Fibroblast of skin of right biceps (primary cell): ENCODE results near the gene PLD1.
A peak's percentile ranks its signal among the peaks of the same experiment; 100 is the strongest.
"Not testable (repeated sequence)": the region's sequence is repeated elsewhere in the genome, so short reads cannot be mapped to it uniquely, and the experiment has no call there.

Experiments used
- DNase-seq: peaks from one replicate; pipeline ENCODE4 v3.0.0-alpha.2; 2013

PLD1 gene

GRCh38 chr3:171654809-171655208 is 155.5 kb downstream of the PLD1 start:
- DNase-seq = peak; percentile 28

GRCh38 chr3:171654326-171654725 is 156.0 kb downstream of the PLD1 start:
- DNase-seq = no peak

GRCh38 chr3:171653701-171654100 is 156.6 kb downstream of the PLD1 start:
- DNase-seq = no peak

GRCh38 chr3:171652932-171653331 is 157.4 kb downstream of the PLD1 start:
- DNase-seq = no peak

- DNase-seq = no peak
These were observed 160.2 kb downstream of the PLD1 start for GRCh38 chr3:171649911-171650592.

- no peak for DNase-seq
These were observed 161.0 kb downstream of the PLD1 start for GRCh38 chr3:171649267-171649666.

- no peak for DNase-seq
These were observed 162.2 kb downstream of the PLD1 start for GRCh38 chr3:171648069-171648468.

GRCh38 chr3:171646357-171647133 is 163.7 kb downstream of the PLD1 start:
- peak; percentile 66 for DNase-seq

- no peak for DNase-seq
These were observed 165.6 kb downstream of the PLD1 start for GRCh38 chr3:171644681-171645080.

- DNase-seq = no peak
These were observed 166.6 kb downstream of the PLD1 start for GRCh38 chr3:171643681-171644080.

GRCh38 chr3:171643033-171643432 is 167.2 kb downstream of the PLD1 start:
- no peak for DNase-seq

GRCh38 chr3:171640520-171641412 is 169.5 kb downstream of the PLD1 start:
- peak; percentile 67 for DNase-seq

GRCh38 chr3:171636666-171637065 is 173.6 kb downstream of the PLD1 start:
- DNase-seq = no peak

GRCh38 chr3:171632766-171633165 is 177.5 kb downstream of the PLD1 start:
- no peak for DNase-seq

GRCh38 chr3:171626799-171627198 is 183.5 kb downstream of the PLD1 start:
- not testable (repeated sequence) for DNase-seq

- no peak for DNase-seq
These were observed 188.2 kb downstream of the PLD1 start for GRCh38 chr3:171622126-171622525.

- DNase-seq = peak; percentile 54
These were observed 189.4 kb downstream of the PLD1 start for GRCh38 chr3:171620825-171621434.

- DNase-seq = no peak
These were observed 193.5 kb downstream of the PLD1 start for GRCh38 chr3:171616798-171617197.

GRCh38 chr3:171615686-171616085 is 194.6 kb downstream of the PLD1 start:
- no peak for DNase-seq

GRCh38 chr3:171615281-171615680 is 195.0 kb downstream of the PLD1 start:
- no peak for DNase-seq

- no peak for DNase-seq
These were observed 195.9 kb downstream of the PLD1 start for GRCh38 chr3:171614318-171614921.

- no peak for DNase-seq
These were observed 202.8 kb downstream of the PLD1 start for GRCh38 chr3:171607452-171607851.
